Measurements from ENCODE around the gene MLC1. TPM values are rescaled to one million over a fixed set of nuclear protein-coding genes. Genes with fewer than 3 reads are reported as not detected.
A peak's percentile ranks its signal among the peaks of the same experiment; 100 is the strongest.

MLC1 gene
- total and polyA plus RNA-seq, 4 experiments from 2014 or later: 0.28 TPM; not detected in 3

GRCh38 chr22:50082961-50083461, 2.2 kb downstream of the MLC1 start:
- Mint-ChIP-seq H3K36me3 (no peaks in the 10 kb centered on the region), H3K27me3 (peaks cover 9 to 19% of the 10 kb centered on the region in 2 donors), H3K27ac (no peak overlapping the region), H3K4me1 (peaks cover 0 to 6% (median 2%) of the 10 kb centered on the region in 4 donors), H3K9me3 (peaks cover 0 to 9% (median 5%) of the 10 kb centered on the region in 8 donors), H3K4me3 (peak overlapping the region in 2 of 8 donors; percentile 17 to 57)
- Histone ChIP-seq H3K27me3 (ENCODE audit: insufficient read depth, low read length) (no peaks in the 10 kb centered on the region), H3K4me1 (ENCODE audit: insufficient read depth, low read length) (no peaks in the 10 kb centered on the region), H3K9me3 (ENCODE audit: control insufficient read depth in 1 of 2, low read length in 2 of 2) (no peaks in the 10 kb centered on the region), H3K27ac (ENCODE audit: low read depth, low read length) (no peak overlapping the region), H3K36me3 (ENCODE audit: insufficient read depth, low read length) (no peaks in the 10 kb centered on the region), H3K4me3 (ENCODE audit: low read length in 2 of 2) (no peak overlapping the region)
- intact Hi-C loops (cut with micrococcal nuclease): no loop called here
- ChIA-PET CTCF (ENCODE audit: partially characterized antibody) (no interaction called here), POLR2A (ENCODE audit: partially characterized antibody) (no interaction called here)
- DNase-seq: no peak

GRCh38 chr22:50082197-50082715, 3.0 kb downstream of the MLC1 start:
- DNase-seq: no peak
- H3K4me1 Mint-ChIP-seq: peaks cover 0 to 6% (median 2%) of the 10 kb centered on the region in 4 donors
- H3K27me3 Mint-ChIP-seq: peaks cover 8 to 19% of the 10 kb centered on the region in 2 donors

GRCh38 chr22:50081426-50082196, 3.6 kb downstream of the MLC1 start:
- H3K4me3 Mint-ChIP-seq: no peak overlapping the region
- DNase-seq: no peak
- Histone ChIP-seq H3K9me3 (ENCODE audit: control insufficient read depth in 1 of 2, low read length in 2 of 2) (no peaks in the 10 kb centered on the region), H3K27ac (ENCODE audit: low read depth, low read length) (no peak overlapping the region), H3K4me1 (ENCODE audit: insufficient read depth, low read length) (no peaks in the 10 kb centered on the region), H3K27me3 (ENCODE audit: insufficient read depth, low read length) (no peaks in the 10 kb centered on the region), H3K4me3 (ENCODE audit: low read length in 2 of 2) (no peak overlapping the region), H3K36me3 (ENCODE audit: insufficient read depth, low read length) (no peaks in the 10 kb centered on the region)
- CTCF ChIA-PET (ENCODE audit: partially characterized antibody): no interaction called here
- peaks cover 0 to 2% (median 0%) of the 10 kb centered on the region in 8 donors for H3K9me3 Mint-ChIP-seq
- peaks cover 0 to 6% (median 2%) of the 10 kb centered on the region in 4 donors for H3K4me1 Mint-ChIP-seq
- H3K27me3 Mint-ChIP-seq: peaks cover 6 to 19% of the 10 kb centered on the region in 2 donors
- intact Hi-C loops (cut with micrococcal nuclease): no loop called here
- no peak overlapping the region for H3K27ac Mint-ChIP-seq
- POLR2A ChIA-PET (ENCODE audit: partially characterized antibody): no interaction called here
- H3K36me3 Mint-ChIP-seq: no peaks in the 10 kb centered on the region

More at GRCh38 chr22:50082197-50082715, 3.0 kb downstream of the MLC1 start:
- ChIA-PET CTCF (ENCODE audit: partially characterized antibody) (no interaction called here), POLR2A (ENCODE audit: partially characterized antibody) (no interaction called here)
- Histone ChIP-seq H3K4me1 (ENCODE audit: insufficient read depth, low read length) (no peaks in the 10 kb centered on the region), H3K36me3 (ENCODE audit: insufficient read depth, low read length) (no peaks in the 10 kb centered on the region), H3K27me3 (ENCODE audit: insufficient read depth, low read length) (no peaks in the 10 kb centered on the region), H3K27ac (ENCODE audit: low read depth, low read length) (no peak overlapping the region), H3K9me3 (ENCODE audit: control insufficient read depth in 1 of 2, low read length in 2 of 2) (no peaks in the 10 kb centered on the region), H3K4me3 (ENCODE audit: low read length in 2 of 2) (no peak overlapping the region)
- H3K27ac Mint-ChIP-seq: no peak overlapping the region
- H3K36me3 Mint-ChIP-seq: no peaks in the 10 kb centered on the region
- intact Hi-C loops (cut with micrococcal nuclease): no loop called here
- peaks cover 0 to 6% (median 3%) of the 10 kb centered on the region in 8 donors for H3K9me3 Mint-ChIP-seq
- H3K4me3 Mint-ChIP-seq: no peak overlapping the region

GRCh38 chr22:50080077-50080465, 5.2 kb downstream of the MLC1 start:
- Histone ChIP-seq H3K9me3 (ENCODE audit: control insufficient read depth in 1 of 2, low read length in 2 of 2) (no peaks in the 10 kb centered on the region), H3K4me3 (ENCODE audit: low read length in 2 of 2) (no peak overlapping the region), H3K4me1 (ENCODE audit: insufficient read depth, low read length) (no peaks in the 10 kb centered on the region), H3K27me3 (ENCODE audit: insufficient read depth, low read length) (no peaks in the 10 kb centered on the region), H3K36me3 (ENCODE audit: insufficient read depth, low read length) (no peaks in the 10 kb centered on the region), H3K27ac (ENCODE audit: low read depth, low read length) (no peak overlapping the region)
- H3K36me3 Mint-ChIP-seq: no peaks in the 10 kb centered on the region
- peaks cover 0 to under 1% (median under 1%) of the 10 kb centered on the region in 4 donors for H3K4me1 Mint-ChIP-seq
- intact Hi-C loops (cut with micrococcal nuclease): no loop called here
- H3K9me3 Mint-ChIP-seq: no peaks in the 10 kb centered on the region
- peaks cover 8 to 15% of the 10 kb centered on the region in 2 donors for H3K27me3 Mint-ChIP-seq
- no peak overlapping the region for H3K4me3 Mint-ChIP-seq
- CTCF ChIA-PET (ENCODE audit: partially characterized antibody): no interaction called here
- no peak for DNase-seq
- no peak overlapping the region for H3K27ac Mint-ChIP-seq
- POLR2A ChIA-PET (ENCODE audit: partially characterized antibody): no interaction called here

- H3K4me3 ChIP-seq (ENCODE audit: low read length in 2 of 2): no peak overlapping the region
- Mint-ChIP-seq H3K4me1 (no peaks in the 10 kb centered on the region), H3K27ac (no peak overlapping the region), H3K36me3 (no peaks in the 10 kb centered on the region), H3K27me3 (peaks cover 8 to 15% of the 10 kb centered on the region in 2 donors), H3K9me3 (no peaks in the 10 kb centered on the region), H3K4me3 (no peak overlapping the region)
- intact Hi-C loops (cut with micrococcal nuclease): no loop called here
- ChIA-PET POLR2A (ENCODE audit: partially characterized antibody) (no interaction called here), CTCF (ENCODE audit: partially characterized antibody) (no interaction called here)
- no peaks in the 10 kb centered on the region for H3K4me1 ChIP-seq (ENCODE audit: insufficient read depth, low read length)
- H3K36me3 ChIP-seq (ENCODE audit: insufficient read depth, low read length): no peaks in the 10 kb centered on the region
- H3K27ac ChIP-seq (ENCODE audit: low read depth, low read length): no peak overlapping the region
- H3K27me3 ChIP-seq (ENCODE audit: insufficient read depth, low read length): no peaks in the 10 kb centered on the region
- H3K9me3 ChIP-seq (ENCODE audit: control insufficient read depth in 1 of 2, low read length in 2 of 2): no peaks in the 10 kb centered on the region
- DNase-seq: no peak
Measured at GRCh38 chr22:50078761-50079160, 6.5 kb downstream of the MLC1 start.

GRCh38 chr22:50078246-50078645, 7.0 kb downstream of the MLC1 start:
- H3K27ac Mint-ChIP-seq: no peak overlapping the region
- Histone ChIP-seq H3K4me1 (ENCODE audit: insufficient read depth, low read length) (no peaks in the 10 kb centered on the region), H3K27ac (ENCODE audit: low read depth, low read length) (no peak overlapping the region), H3K36me3 (ENCODE audit: insufficient read depth, low read length) (no peaks in the 10 kb centered on the region), H3K4me3 (ENCODE audit: low read length in 2 of 2) (no peak overlapping the region), H3K9me3 (ENCODE audit: control insufficient read depth in 1 of 2, low read length in 2 of 2) (no peaks in the 10 kb centered on the region), H3K27me3 (ENCODE audit: insufficient read depth, low read length) (no peaks in the 10 kb centered on the region)
- CTCF ChIA-PET (ENCODE audit: partially characterized antibody): no interaction called here
- H3K4me1 Mint-ChIP-seq: no peaks in the 10 kb centered on the region
- POLR2A ChIA-PET (ENCODE audit: partially characterized antibody): no interaction called here
- H3K36me3 Mint-ChIP-seq: no peaks in the 10 kb centered on the region
- intact Hi-C loops (cut with micrococcal nuclease): no loop called here
- H3K27me3 Mint-ChIP-seq: peaks cover 8 to 13% of the 10 kb centered on the region in 2 donors
- no peak for DNase-seq
- no peak overlapping the region for H3K4me3 Mint-ChIP-seq
- H3K9me3 Mint-ChIP-seq: no peaks in the 10 kb centered on the region

- no peaks in the 10 kb centered on the region for H3K36me3 ChIP-seq (ENCODE audit: insufficient read depth, low read length)
- no peak for DNase-seq
- no peaks in the 10 kb centered on the region for H3K36me3 Mint-ChIP-seq
- POLR2A ChIA-PET (ENCODE audit: partially characterized antibody): no interaction called here
- H3K27me3 Mint-ChIP-seq: peaks cover 4 to 8% of the 10 kb centered on the region in 2 donors
- H3K4me1 Mint-ChIP-seq: no peaks in the 10 kb centered on the region
- H3K27me3 ChIP-seq (ENCODE audit: insufficient read depth, low read length): no peaks in the 10 kb centered on the region
- no peaks in the 10 kb centered on the region for H3K9me3 Mint-ChIP-seq
- H3K4me3 ChIP-seq (ENCODE audit: low read length in 2 of 2): no peak overlapping the region
- H3K27ac Mint-ChIP-seq: no peak overlapping the region
- CTCF ChIA-PET (ENCODE audit: partially characterized antibody): no interaction called here
- H3K4me3 Mint-ChIP-seq: no peak overlapping the region
- intact Hi-C loops (cut with micrococcal nuclease): no loop called here
- H3K27ac ChIP-seq (ENCODE audit: low read depth, low read length): no peak overlapping the region
- H3K4me1 ChIP-seq (ENCODE audit: insufficient read depth, low read length): no peaks in the 10 kb centered on the region
- no peaks in the 10 kb centered on the region for H3K9me3 ChIP-seq (ENCODE audit: control insufficient read depth in 1 of 2, low read length in 2 of 2)
Measured at GRCh38 chr22:50076646-50077535, 8.3 kb downstream of the MLC1 start.

All from CD4-positive, alpha-beta memory T cell (primary cell).